PC-3 (cell line): ENCODE measurements around the gene HOXC5. TPM values are rescaled to one million over a fixed set of nuclear protein-coding genes. Genes with fewer than 3 reads are reported as not detected.

Source experiments
- ATAC-seq: fragments of 200-7000 bp; cut with Tn5 transposase; 2 replicates; pipeline ENCODE4 v1.9.1; 2020; ENCODE audit warnings: mild to moderate bottlenecking, moderate library complexity
- BruUV-seq: library from RNA; stranded (reverse); fragments of 400-500 nt; replicated peaks from 2 replicates; lab custom pipeline; 2021; lab: Mats Ljungman, UMichigan
- CTCF ChIA-PET: fragments of 300-600 bp; sonication (Branson Sonifier 250); formaldehyde crosslinking; loops from one replicate; lab custom pipeline; 2022; ENCODE audit warnings: antibody characterized with exemption; lab: Charles Lee
- POLR2A ChIA-PET: fragments of 300-600 bp; sonication (Branson Sonifier 250); formaldehyde crosslinking; loops from one replicate; lab custom pipeline; 2022; ENCODE audit warnings: antibody characterized with exemption; ENCODE audit not compliant: unreplicated experiment; lab: Charles Lee
- DNase-seq: peaks from one replicate; pipeline ENCODE4 v3.0.0-alpha.2; 2015
- H2AFZ ChIP-seq: fragments of 300-600 bp; sonication (generic); 2 replicates; pipeline ENCODE4 v1.6.0; 2016; ENCODE audit warnings: antibody characterized with exemption, low read length
- H3F3A ChIP-seq: fragments of 300-600 bp; sonication (generic); one replicate; pipeline ENCODE4 v1.6.0; 2017; ENCODE audit warnings: antibody characterized with exemption, low read length, control low read depth, mild to moderate bottlenecking; ENCODE audit not compliant: unreplicated experiment
- H3K27ac ChIP-seq: fragments of 300-600 bp; sonication (generic); 2 replicates; pipeline ENCODE4 v1.5.1; 2016; ENCODE audit warnings: mild to moderate bottlenecking, low read length
- H3K27me3 ChIP-seq: fragments of 300-600 bp; sonication (generic); 2 replicates; pipeline ENCODE4 v1.6.1; 2016; ENCODE audit warnings: low read length, mixed read lengths
- H3K36me3 ChIP-seq: fragments of 300-600 bp; sonication (generic); 2 replicates; pipeline ENCODE4 v1.6.1; 2016; ENCODE audit warnings: low read depth, mixed run types, low read length, mixed read lengths
- H3K4me1 ChIP-seq: fragments of 300-600 bp; sonication (generic); 2 replicates; pipeline ENCODE4 v1.5.1; 2016; ENCODE audit warnings: low read length; ENCODE audit not compliant: insufficient read depth
- H3K4me2 ChIP-seq: fragments of 300-600 bp; sonication (generic); 2 replicates; pipeline ENCODE4 v1.6.0; 2016; ENCODE audit warnings: low read length
- H3K4me3 ChIP-seq: fragments of 300-600 bp; sonication (generic); 2 replicates; pipeline ENCODE4 v1.5.1; 2016; ENCODE audit warnings: mild to moderate bottlenecking, low read length, mixed read lengths
- H3K79me2 ChIP-seq: fragments of 300-600 bp; sonication (generic); 2 replicates; pipeline ENCODE4 v1.6.1; 2017; ENCODE audit warnings: low read length, mixed read lengths
- H3K9ac ChIP-seq: fragments of 300-600 bp; sonication (generic); 2 replicates; pipeline ENCODE4 v1.6.0; 2016; ENCODE audit warnings: mild to moderate bottlenecking, low read length
- H3K9me2 ChIP-seq: fragments of 300-600 bp; sonication (generic); replicated peaks from 2 replicates; pipeline ENCODE4 v1.6.1; 2016; ENCODE audit warnings: mixed run types, low read length, mixed read lengths
- H3K9me3 ChIP-seq: fragments of 300-600 bp; sonication (generic); 2 replicates; pipeline ENCODE4 v1.6.1; 2016; ENCODE audit warnings: low read length, mixed read lengths
- H4K20me1 ChIP-seq: fragments of 300-600 bp; sonication (generic); 2 replicates; pipeline ENCODE4 v1.6.1; 2016; ENCODE audit warnings: low read length, mixed read lengths
- EZH2 ChIP-seq: fragments of 300-600 bp; sonication (generic); IDR thresholded peaks from one replicate; pipeline ENCODE4 v1.6.1; 2017; ENCODE audit warnings: antibody characterized with exemption, mild to moderate bottlenecking, low read length; ENCODE audit not compliant: unreplicated experiment
- EZH2phosphoT487 ChIP-seq: fragments of 300-600 bp; sonication (generic); IDR thresholded peaks from 2 replicates; pipeline ENCODE4 v1.6.1; 2018; ENCODE audit warnings: mild to moderate bottlenecking, antibody characterized with exemption, low read length, borderline replicate concordance
- intact Hi-C: fragments of 100-400 bp; cut with micrococcal nuclease; formaldehyde crosslinking; loops from 2 replicates; pipeline ENCODE4 v1.9.0; 2023
- total RNA-seq: library from RNA; depleted of rRNA; stranded (reverse); fragments of >200 nt; gene quantifications from 2 replicates; pipeline ENCODE4 v1.2.3, GENCODE V29; 2014
- TF ChIP-seq, protein P1 (sequence below): fragments of 300-600 bp; sonication (generic); conservative IDR thresholded peaks from 2 replicates; pipeline ENCODE4 v1.5.1; 2017; ENCODE audit warnings: antibody characterized with exemption, low read depth, mild to moderate bottlenecking, low read length

Gene HOXC5
- total RNA-seq, 1 experiment from 2014 or later: 0.26 TPM

DNA sequence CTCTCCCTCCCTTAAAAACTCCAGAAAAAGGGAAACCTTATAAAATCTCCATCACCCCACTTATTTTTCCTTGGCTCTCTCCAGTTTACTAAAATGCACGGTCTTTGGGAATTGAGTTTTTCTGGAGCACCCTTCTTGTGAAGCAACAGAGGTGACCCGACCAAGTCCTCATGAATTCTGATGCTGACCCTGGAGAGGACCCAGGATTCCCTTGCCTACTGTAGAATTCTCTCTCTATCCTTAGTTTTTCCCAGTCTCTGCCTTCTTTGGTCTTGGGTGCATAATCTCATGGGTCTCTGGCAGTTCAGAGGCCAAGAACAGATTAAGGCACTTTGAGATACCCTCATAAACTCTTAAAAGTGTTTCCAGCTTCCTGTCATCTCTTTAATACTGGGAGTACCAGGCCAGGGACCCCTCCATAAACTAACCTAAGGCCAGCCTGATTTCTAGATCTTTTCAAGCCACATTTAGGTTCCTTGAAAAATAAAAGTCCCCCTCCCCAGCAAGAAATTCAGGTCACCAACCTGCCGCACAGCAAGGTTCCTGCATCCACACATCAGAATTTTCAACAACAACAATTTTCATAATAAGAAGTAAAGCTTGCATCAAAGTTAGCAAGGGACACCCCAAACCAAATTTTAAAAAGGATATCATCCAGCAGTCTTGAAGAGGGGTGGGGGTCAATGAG, 15.7 kb downstream of the HOXC5 start:
- ATAC-seq (no peak), DNase-seq (no peak)
- H3K36me3 ChIP-seq: no peaks in the 10 kb centered on the region
- H3K27me3 ChIP-seq: peaks cover 8% of the 10 kb centered on the region; the same call in 1 of the 2 replicates
- no peak overlapping the region for H3K27ac ChIP-seq
- H2AFZ ChIP-seq: no peak overlapping the region
- no peaks in the 10 kb centered on the region for H3F3A ChIP-seq
- H3K79me2 ChIP-seq: no peaks in the 10 kb centered on the region
- ChIA-PET POLR2A (no interaction called here), CTCF (no interaction called here)
- TF ChIP-seq EZH2: no peak
- intact Hi-C loops: no loop called here
- H3K9ac ChIP-seq: no peak overlapping the region
- no peaks in the 10 kb centered on the region for H3K9me3 ChIP-seq
- peaks cover 17% of the 10 kb centered on the region for H3K4me1 ChIP-seq
- H3K4me3 ChIP-seq: no peak overlapping the region
- no peak overlapping the region for H3K4me2 ChIP-seq
- no peaks in the 10 kb centered on the region for H4K20me1 ChIP-seq
- BruUV-seq: no TSS peak
- H3K9me2 ChIP-seq: no peaks in the 10 kb centered on the region

DNA sequence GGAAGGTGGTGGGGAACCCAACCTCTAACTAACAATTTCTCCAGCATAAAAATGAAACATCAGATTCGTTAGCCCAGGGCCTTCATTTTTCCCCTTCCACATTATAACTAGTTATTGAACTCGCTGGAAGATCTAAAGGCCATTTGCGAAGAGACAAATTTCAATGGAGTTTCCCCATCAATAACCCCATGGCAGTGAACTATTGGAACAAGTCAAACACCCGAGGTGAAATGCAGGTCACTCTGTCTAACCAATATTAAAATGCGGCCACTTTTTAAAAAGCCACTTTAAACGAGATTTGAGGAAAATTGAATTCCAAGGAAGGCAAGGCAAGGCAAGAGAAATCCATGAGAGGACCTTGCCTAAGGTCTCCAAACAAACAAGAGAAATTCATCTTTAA, 16.3 kb downstream of the HOXC5 start:
- DNase-seq (no peak), ATAC-seq (no peak)
- Histone ChIP-seq H3K27me3 (peaks cover 8% of the 10 kb centered on the region; the same call in 1 of the 2 replicates), H3K79me2 (no peaks in the 10 kb centered on the region), H3K9ac (no peak overlapping the region), H3K36me3 (no peaks in the 10 kb centered on the region), H3K9me2 (no peaks in the 10 kb centered on the region), H3K4me2 (no peak overlapping the region), H3F3A (no peaks in the 10 kb centered on the region), H3K27ac (no peak overlapping the region), H3K9me3 (no peaks in the 10 kb centered on the region), H2AFZ (no peak overlapping the region), H4K20me1 (no peaks in the 10 kb centered on the region), H3K4me3 (no peak overlapping the region), H3K4me1 (peaks cover 17% of the 10 kb centered on the region)
- intact Hi-C loops: no loop called here
- ChIA-PET CTCF (no interaction called here), POLR2A (no interaction called here)
- BruUV-seq: no TSS peak
- TF ChIP-seq, protein P1, sequence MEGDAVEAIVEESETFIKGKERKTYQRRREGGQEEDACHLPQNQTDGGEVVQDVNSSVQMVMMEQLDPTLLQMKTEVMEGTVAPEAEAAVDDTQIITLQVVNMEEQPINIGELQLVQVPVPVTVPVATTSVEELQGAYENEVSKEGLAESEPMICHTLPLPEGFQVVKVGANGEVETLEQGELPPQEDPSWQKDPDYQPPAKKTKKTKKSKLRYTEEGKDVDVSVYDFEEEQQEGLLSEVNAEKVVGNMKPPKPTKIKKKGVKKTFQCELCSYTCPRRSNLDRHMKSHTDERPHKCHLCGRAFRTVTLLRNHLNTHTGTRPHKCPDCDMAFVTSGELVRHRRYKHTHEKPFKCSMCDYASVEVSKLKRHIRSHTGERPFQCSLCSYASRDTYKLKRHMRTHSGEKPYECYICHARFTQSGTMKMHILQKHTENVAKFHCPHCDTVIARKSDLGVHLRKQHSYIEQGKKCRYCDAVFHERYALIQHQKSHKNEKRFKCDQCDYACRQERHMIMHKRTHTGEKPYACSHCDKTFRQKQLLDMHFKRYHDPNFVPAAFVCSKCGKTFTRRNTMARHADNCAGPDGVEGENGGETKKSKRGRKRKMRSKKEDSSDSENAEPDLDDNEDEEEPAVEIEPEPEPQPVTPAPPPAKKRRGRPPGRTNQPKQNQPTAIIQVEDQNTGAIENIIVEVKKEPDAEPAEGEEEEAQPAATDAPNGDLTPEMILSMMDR: no peak
- TF ChIP-seq EZH2 (no peak), EZH2phosphoT487 (no peak)

DNA sequence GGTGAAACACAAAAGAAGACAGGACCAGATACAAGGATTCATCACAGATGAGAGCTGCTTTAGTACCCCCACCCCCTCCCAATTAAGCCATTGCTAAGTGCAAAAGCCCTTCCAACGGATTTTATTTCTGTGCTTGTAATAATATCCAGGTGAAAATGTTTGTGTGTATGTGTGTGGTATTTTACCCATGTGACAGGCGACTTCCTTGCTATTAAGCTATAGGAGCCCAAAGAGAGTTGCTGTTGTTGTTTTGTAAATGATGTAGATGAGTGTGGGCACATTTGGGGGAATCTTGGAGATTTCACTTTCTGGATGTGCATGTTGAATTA, 17.6 kb downstream of the HOXC5 start:
- POLR2A ChIA-PET: interaction anchor here (0.6 to 0.7 kb wide), 3 partner anchors 253 to 925 kb away, joined by 4 to 15 read pairs (median 5); no protein-coding TSS in a partner anchor
- H3K27me3 ChIP-seq: peaks cover 8% of the 10 kb centered on the region; the same call in 1 of the 2 replicates
- CTCF ChIA-PET: interaction anchor here (0.6 kb wide), 1 partner anchor 18 kb away, joined by 4 read pairs; no protein-coding TSS in a partner anchor

More for the DNA sequence above, 17.6 kb downstream of the HOXC5 start:
- H4K20me1 ChIP-seq: no peaks in the 10 kb centered on the region
- no peaks in the 10 kb centered on the region for H3F3A ChIP-seq
- no peak for DNase-seq
- H3K4me3 ChIP-seq: no peak overlapping the region
- no peaks in the 10 kb centered on the region for H3K9me3 ChIP-seq
- H3K4me2 ChIP-seq: no peak overlapping the region
- H3K9ac ChIP-seq: no peak overlapping the region
- no peak overlapping the region for H3K27ac ChIP-seq
- H2AFZ ChIP-seq: no peak overlapping the region
- BruUV-seq: no TSS peak
- ATAC-seq: no peak
- intact Hi-C loops: no loop called here
- H3K9me2 ChIP-seq: no peaks in the 10 kb centered on the region
- no peaks in the 10 kb centered on the region for H3K36me3 ChIP-seq
- H3K79me2 ChIP-seq: no peaks in the 10 kb centered on the region
- H3K4me1 ChIP-seq: peaks cover 17% of the 10 kb centered on the region
- TF ChIP-seq, protein P1: no peak
- TF ChIP-seq EZH2phosphoT487 (no peak), EZH2 (no peak)
